ENCODE data around the gene CAPZA1. TPM values are rescaled to one million over a fixed set of nuclear protein-coding genes. Genes with fewer than 3 reads are reported as not detected.

Gene CAPZA1
- total RNA-seq, 2 donors from 2014 or later: 48.1 to 59.9 TPM

DNA sequence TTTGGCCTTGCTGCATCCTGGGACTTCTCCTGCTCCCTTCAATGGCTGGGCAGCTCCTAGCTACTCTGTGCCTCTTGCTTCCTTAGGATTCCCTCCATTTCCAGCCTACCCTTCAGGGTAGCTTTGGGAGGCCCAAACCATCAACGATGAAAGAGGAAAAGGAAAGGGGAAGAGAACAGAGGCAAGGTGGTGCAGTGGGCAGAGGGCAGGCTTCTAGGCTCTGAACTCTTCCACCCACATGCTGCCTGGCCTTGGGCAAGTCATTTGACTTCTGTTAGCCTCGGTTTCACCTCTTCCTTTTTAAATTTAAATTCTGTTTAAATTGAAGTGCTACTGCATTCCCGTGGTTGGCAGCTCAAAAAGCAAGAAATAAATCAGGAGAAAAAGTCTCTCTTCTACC lies 101.2 kb downstream of the CAPZA1 start:
- intact Hi-C loops (cut with DNase I): loop anchor here in 1 of 2 donors (10.0 kb wide), 1 partner anchor 164 kb away; no protein-coding TSS in a partner anchor
- ATAC-seq: no peak
- DNase-seq: no peak

Other genes starting within 250 kb of the CAPZA1 start
- gene CTTNBP2NL, start 223.6 kb upstream of the CAPZA1 start, total RNA-seq: 10 to 100 TPM; 17.1 to 24.3 TPM
- 1 to 10 TPM; 4.0 to 4.7 TPM for gene WNT2B, start 110.9 kb upstream of the CAPZA1 start, total RNA-seq
- 10 to 100 TPM; 13.9 to 14.2 TPM for gene ST7L, start 691 bp upstream of the CAPZA1 start, total RNA-seq
- 10 to 100 TPM; 15.9 to 20.3 TPM for gene MOV10, start 54.8 kb downstream of the CAPZA1 start, total RNA-seq
- gene RHOC, start 87.3 kb downstream of the CAPZA1 start, total RNA-seq: 100 to 1,000 TPM; 146 to 235 TPM
- gene PPM1J, start 95.5 kb downstream of the CAPZA1 start, total RNA-seq: 1 to 10 TPM; 4.9 to 5.1 TPM